Common myeloid progenitor, CD34-positive (primary cell): ENCODE data around the gene RBBP8NL.

Source experiments
- CTCF ChIA-PET: fragments of 350-600 bp; sonication (Branson Sonifier 250); formaldehyde crosslinking; loops from one replicate; lab custom pipeline; 2021; ENCODE audit warnings: antibody characterized with exemption; lab: Charles Lee
- POLR2A ChIA-PET: fragments of 350-600 bp; sonication (Branson Sonifier 250); formaldehyde crosslinking; loops from one replicate; lab custom pipeline; 2021; ENCODE audit warnings: antibody characterized with exemption; lab: Charles Lee
- DNase-seq, 3 donors: peaks; one replicate each; pipeline versions ENCODE4 v3.0.0 to v3.0.0-alpha.2; 2013
- H3K27ac ChIP-seq, 2 experiments: 1 replicate in 1 of 2; 2 replicates in 1 of 2; pipeline ENCODE4 v1.7.0; 2013; ENCODE audit warnings: inconsistent platforms in 2 of 2, low read length in 2 of 2, mild to moderate bottlenecking in 2 of 2, low read depth in 1 of 2, moderate library complexity in 1 of 2; ENCODE audit not compliant: severe bottlenecking in 2 of 2, insufficient read depth in 1 of 2, poor library complexity in 1 of 2
- H3K27me3 ChIP-seq, 5 experiments: replicated peaks in 2 of 5; 1 replicate in 3 of 5; 2 replicates in 2 of 5; pipeline versions ENCODE4 v1.6.1 to v1.7.0; 2013; ENCODE audit warnings: low read length in 4 of 5, mild to moderate bottlenecking in 2 of 5, moderate library complexity in 2 of 5, inconsistent platforms in 1 of 5; ENCODE audit not compliant: insufficient read depth in 5 of 5, control insufficient read depth in 4 of 5
- H3K36me3 ChIP-seq, 4 experiments: 1 replicate in 2 of 4; 2 replicates in 2 of 4; pipeline versions ENCODE4 v1.6.1 to v1.7.0; 2013; ENCODE audit warnings: low read length in 3 of 4, control low read depth in 1 of 4, mild to moderate bottlenecking in 1 of 4; ENCODE audit not compliant: control insufficient read depth in 4 of 4, insufficient read depth in 4 of 4
- H3K4me1 ChIP-seq, 4 experiments: 1 replicate in 3 of 4; 2 replicates in 1 of 4; pipeline versions ENCODE4 v1.6.1 to v1.7.1; 2013; ENCODE audit warnings: low read length in 3 of 4, mild to moderate bottlenecking in 3 of 4, control low read depth in 1 of 4, inconsistent platforms in 1 of 4, moderate library complexity in 1 of 4; ENCODE audit not compliant: control insufficient read depth in 4 of 4, insufficient read depth in 4 of 4; ENCODE audit errors: control extremely low read depth in 1 of 4
- H3K4me3 ChIP-seq, 7 experiments: 1 replicate in 4 of 7; 2 replicates in 3 of 7; pipeline versions ENCODE4 v1.5.1 to v1.7.0; 2013; ENCODE audit warnings: mild to moderate bottlenecking in 7 of 7, low read length in 6 of 7, moderate library complexity in 6 of 7, inconsistent platforms in 2 of 7, low read depth in 2 of 7, control low read depth in 1 of 7; ENCODE audit not compliant: insufficient read depth in 4 of 7, control insufficient read depth in 1 of 7; ENCODE audit errors: extremely low read depth in 1 of 7
- H3K9me3 ChIP-seq, 5 experiments: 1 replicate in 4 of 5; 2 replicates in 1 of 5; pipeline versions ENCODE4 v1.6.1 to v1.7.1; 2013; ENCODE audit warnings: low read length in 4 of 5, mild to moderate bottlenecking in 2 of 5, inconsistent platforms in 1 of 5, low read depth in 1 of 5, moderate library complexity in 1 of 5; ENCODE audit not compliant: control insufficient read depth in 4 of 5, insufficient read depth in 2 of 5; ENCODE audit errors: control extremely low read depth in 1 of 5
- WGBS: methylation state at CpG from one replicate; pipeline ENCODE4 v1.1.5; 2013; ENCODE audit not compliant: insufficient coverage; 5-methylcytosine and 5-hydroxymethylcytosine counted together

RBBP8NL gene

GRCh38 chr20:62461834-62462233, 34.5 kb upstream of the RBBP8NL start:
- Histone ChIP-seq H3K36me3 (no peaks in the 10 kb centered on the region), H3K4me1 (no peaks in the 10 kb centered on the region), H3K27me3 (peaks cover 0 to 26% (median 7%) of the 10 kb centered on the region in 5 experiments), H3K9me3 (no peaks in the 10 kb centered on the region), H3K4me3 (no peak overlapping the region), H3K27ac (no peak overlapping the region)
- POLR2A ChIA-PET, result no interaction called here
- no peak for DNase-seq
- WGBS, result 94% methylated on average over 11 of the region's 13 CpGs
- CTCF ChIA-PET, result no interaction called here

- CTCF ChIA-PET, result no interaction called here
- POLR2A ChIA-PET, result no interaction called here
- H3K4me1 ChIP-seq, result no peaks in the 10 kb centered on the region
- WGBS, result 69% methylated on average over 9 of the region's 10 CpGs
- no peaks in the 10 kb centered on the region for H3K9me3 ChIP-seq
- peaks cover 0 to 31% (median 7%) of the 10 kb centered on the region in 5 experiments for H3K27me3 ChIP-seq
- no peak overlapping the region for H3K27ac ChIP-seq
- no peaks in the 10 kb centered on the region for H3K36me3 ChIP-seq
- H3K4me3 ChIP-seq, result no peak overlapping the region
- no peak for DNase-seq
Measured at GRCh38 chr20:62461157-62461556, 33.8 kb upstream of the RBBP8NL start.

- peaks cover 0 to 35% (median 7%) of the 10 kb centered on the region in 5 experiments for H3K27me3 ChIP-seq
Measured at GRCh38 chr20:62460678-62461077, 33.3 kb upstream of the RBBP8NL start.

GRCh38 chr20:62459488-62459887, 32.1 kb upstream of the RBBP8NL start:
- Histone ChIP-seq H3K27ac (no peak overlapping the region), H3K9me3 (no peaks in the 10 kb centered on the region), H3K36me3 (no peaks in the 10 kb centered on the region), H3K27me3 (peaks cover 0 to 46% (median 9%) of the 10 kb centered on the region in 5 experiments), H3K4me1 (no peaks in the 10 kb centered on the region), H3K4me3 (no peak overlapping the region)
- POLR2A ChIA-PET, result no interaction called here
- CTCF ChIA-PET, result no interaction called here
- no peak for DNase-seq
- 75% methylated on average over 12 of the region's 14 CpGs for WGBS

More at GRCh38 chr20:62460678-62461077, 33.3 kb upstream of the RBBP8NL start:
- DNase-seq, result no peak
- no peak overlapping the region for H3K27ac ChIP-seq
- H3K4me3 ChIP-seq, result no peak overlapping the region
- H3K9me3 ChIP-seq, result no peaks in the 10 kb centered on the region
- H3K36me3 ChIP-seq, result no peaks in the 10 kb centered on the region
- 83% methylated on average over 15 of the region's 15 CpGs for WGBS
- no peaks in the 10 kb centered on the region for H3K4me1 ChIP-seq
- ChIA-PET POLR2A (interaction anchor here (0.7 kb wide), 1 partner anchor 19 kb away, joined by 5 read pairs; no protein-coding TSS in a partner anchor), CTCF (no interaction called here)

- H3K36me3 ChIP-seq, result no peaks in the 10 kb centered on the region
- H3K4me1 ChIP-seq, result no peaks in the 10 kb centered on the region
- 70% methylated on average over 34 of the region's 41 CpGs for WGBS
- H3K4me3 ChIP-seq, result no peak overlapping the region
- DNase-seq, result no peak
- ChIA-PET POLR2A (no interaction called here), CTCF (no interaction called here)
- H3K27ac ChIP-seq, result no peak overlapping the region
- H3K27me3 ChIP-seq, result peaks cover 0 to 56% (median 13%) of the 10 kb centered on the region in 5 experiments
- H3K9me3 ChIP-seq, result no peaks in the 10 kb centered on the region
Measured at GRCh38 chr20:62458275-62459251, 31.2 kb upstream of the RBBP8NL start.

- no peak overlapping the region for H3K27ac ChIP-seq
- H3K27me3 ChIP-seq, result peaks cover 0 to 59% (median 15%) of the 10 kb centered on the region in 5 experiments
- CTCF ChIA-PET, result no interaction called here
- no peak for DNase-seq
- POLR2A ChIA-PET, result no interaction called here
- H3K9me3 ChIP-seq, result no peaks in the 10 kb centered on the region
- no peak overlapping the region for H3K4me3 ChIP-seq
- no peaks in the 10 kb centered on the region for H3K36me3 ChIP-seq
- H3K4me1 ChIP-seq, result no peaks in the 10 kb centered on the region
- WGBS, result 91% methylated on average over 20 of the region's 20 CpGs
Measured at GRCh38 chr20:62457831-62458230, 30.5 kb upstream of the RBBP8NL start.

GRCh38 chr20:62457098-62457497, 29.8 kb upstream of the RBBP8NL start:
- no peak for DNase-seq
- H3K4me3 ChIP-seq, result no peak overlapping the region
- no peaks in the 10 kb centered on the region for H3K36me3 ChIP-seq
- no peaks in the 10 kb centered on the region for H3K4me1 ChIP-seq
- H3K27ac ChIP-seq, result no peak overlapping the region
- WGBS, result 92% methylated on average over 10 of the region's 17 CpGs
- POLR2A ChIA-PET, result no interaction called here
- peaks cover 0 to 61% (median 16%) of the 10 kb centered on the region in 5 experiments for H3K27me3 ChIP-seq
- H3K9me3 ChIP-seq, result no peaks in the 10 kb centered on the region
- CTCF ChIA-PET, result no interaction called here
